CD4-positive, alpha-beta T cell (primary cell): ENCODE measurements around the gene RDH8. TPM values are rescaled to one million over a fixed set of nuclear protein-coding genes. Genes with fewer than 3 reads are reported as not detected.

Source experiments
- ATAC-seq: fragments of 200-7000 bp; cut with Tn5 transposase; one replicate; pipeline ENCODE4 v1.10.0; 2022; ENCODE audit warnings: mild to moderate bottlenecking; ENCODE audit not compliant: poor library complexity
- CTCF ChIA-PET: fragments of 350-600 bp; sonication (Branson Sonifier 250); formaldehyde crosslinking; loops from one replicate; lab custom pipeline; 2021; ENCODE audit warnings: antibody characterized with exemption, inconsistent platforms; lab: Charles Lee
- POLR2A ChIA-PET: fragments of 350-600 bp; sonication (Branson Sonifier 250); formaldehyde crosslinking; loops from one replicate; lab custom pipeline; 2021; ENCODE audit warnings: antibody characterized with exemption, inconsistent platforms; lab: Charles Lee
- DNase-seq, 14 experiments: peaks; one replicate each; pipeline ENCODE4 v3.0.0-alpha.2; 2013 to 2020; ENCODE audit warnings: mixed read lengths in 2 of 14
- H3K27ac ChIP-seq, 2 donors: one replicate each; pipeline versions ENCODE4 v1.5.1 to v1.7.0; 2013; ENCODE audit warnings: low read length in 2 of 2, low read depth in 1 of 2, mild to moderate bottlenecking in 1 of 2
- H3K27me3 ChIP-seq, 2 experiments: 1 replicate in 1 of 2; 2 replicates in 1 of 2; pipeline versions ENCODE4 v1.6.1 to v1.7.0; 2013; ENCODE audit warnings: low read length in 2 of 2, control low read depth in 1 of 2, mild to moderate bottlenecking in 1 of 2, moderate library complexity in 1 of 2; ENCODE audit not compliant: insufficient read depth in 2 of 2, control insufficient read depth in 1 of 2
- H3K36me3 ChIP-seq: one replicate; pipeline ENCODE4 v1.6.1; 2013; ENCODE audit warnings: low read length, control low read depth; ENCODE audit not compliant: insufficient read depth
- H3K4me1 ChIP-seq: one replicate; pipeline ENCODE4 v1.6.1; 2013; ENCODE audit warnings: low read length, control low read depth; ENCODE audit not compliant: insufficient read depth
- H3K4me3 ChIP-seq: one replicate; pipeline ENCODE4 v1.5.1; 2013; ENCODE audit warnings: mild to moderate bottlenecking, low read length, moderate library complexity
- H3K9me3 ChIP-seq, 2 experiments: 1 replicate in 1 of 2; 2 replicates in 1 of 2; pipeline versions ENCODE4 v1.6.1 to v1.7.0; 2013; ENCODE audit warnings: low read length in 2 of 2, mild to moderate bottlenecking in 2 of 2, control low read depth in 1 of 2, moderate library complexity in 1 of 2; ENCODE audit not compliant: control insufficient read depth in 1 of 2, insufficient read depth in 1 of 2
- H3K27ac Mint-ChIP-seq: one replicate; pipeline ENCODE4 v1.8.0; 2020; ENCODE audit warnings: mixed read lengths
- H3K27me3 Mint-ChIP-seq: one replicate; pipeline ENCODE4 v1.8.0; 2021; ENCODE audit warnings: mixed read lengths
- H3K36me3 Mint-ChIP-seq: one replicate; pipeline ENCODE4 v1.8.0; 2021; ENCODE audit warnings: low read depth, mixed read lengths
- H3K4me1 Mint-ChIP-seq: one replicate; pipeline ENCODE4 v1.8.0; 2021; ENCODE audit warnings: low read depth, mixed read lengths
- H3K4me3 Mint-ChIP-seq: one replicate; pipeline ENCODE4 v1.8.0; 2020; ENCODE audit warnings: mild to moderate bottlenecking, mixed read lengths
- H3K9me3 Mint-ChIP-seq: one replicate; pipeline ENCODE4 v1.8.0; 2020; ENCODE audit warnings: mixed read lengths
- CTCF ChIP-seq: fragments of 200-600 bp; IDR thresholded peaks from one replicate; pipeline ENCODE4 v1.8.0; 2022; ENCODE audit warnings: antibody characterized with exemption, mild to moderate bottlenecking
- intact Hi-C, 2 experiments: fragments of 100-400 bp; cut with DNase I in 1 of 2; cut with micrococcal nuclease in 1 of 2; formaldehyde crosslinking; loops; one replicate each; pipeline versions ENCODE4 v1.15.1 to v1.9.0; 2023 to 2025; cut with DNase I, micrococcal nuclease
- total RNA-seq, 174 experiments: library from RNA in 2 of 174; stranded (reverse) in 2 of 174; gene quantifications; one replicate each; pipeline ENCODE4 v1.2.3 and lab custom pipeline; 2021 to 2026

The RDH8 gene
- total RNA-seq, 2 experiments from 2014 or later = not detected

GRCh38 chr19:10049626-10050025, 36.3 kb downstream of the RDH8 start:
- intact Hi-C loops = no loop called here
- TF ChIP-seq CTCF = no peak
- H3K4me3 Mint-ChIP-seq = no peak overlapping the region
- Histone ChIP-seq H3K9me3 (peaks cover 0 to 3% of the 10 kb centered on the region in 2 experiments), H3K4me1 (no peaks in the 10 kb centered on the region), H3K27ac (no peak overlapping the region), H3K27me3 (peaks cover 4 to 8% of the 10 kb centered on the region in 2 experiments), H3K36me3 (no peaks in the 10 kb centered on the region), H3K4me3 (no peak overlapping the region)
- peaks cover 9% of the 10 kb centered on the region for H3K27me3 Mint-ChIP-seq
- H3K36me3 Mint-ChIP-seq = no peaks in the 10 kb centered on the region
- ATAC-seq (no peak), DNase-seq (no peak)
- ChIA-PET POLR2A (no interaction called here), CTCF (no interaction called here)
- H3K9me3 Mint-ChIP-seq = no peaks in the 10 kb centered on the region
- H3K27ac Mint-ChIP-seq = no peak overlapping the region
- H3K4me1 Mint-ChIP-seq = no peaks in the 10 kb centered on the region

GRCh38 chr19:10052602-10053360, 39.5 kb downstream of the RDH8 start:
- no peaks in the 10 kb centered on the region for H3K9me3 ChIP-seq
- no peak overlapping the region for H3K27ac ChIP-seq
- Mint-ChIP-seq H3K27me3 (peaks cover 7% of the 10 kb centered on the region), H3K36me3 (no peaks in the 10 kb centered on the region), H3K27ac (no peak overlapping the region), H3K4me3 (no peak overlapping the region), H3K4me1 (no peaks in the 10 kb centered on the region), H3K9me3 (no peaks in the 10 kb centered on the region)
- no peaks in the 10 kb centered on the region for H3K36me3 ChIP-seq
- no peaks in the 10 kb centered on the region for H3K4me1 ChIP-seq
- CTCF ChIA-PET = no interaction called here
- no peak for TF ChIP-seq CTCF
- no peak overlapping the region for H3K4me3 ChIP-seq
- no peak for ATAC-seq
- H3K27me3 ChIP-seq = no peaks in the 10 kb centered on the region
- no peak for DNase-seq
- intact Hi-C loops = no loop called here
- POLR2A ChIA-PET = no interaction called here

GRCh38 chr19:10061717-10062310, 48.5 kb downstream of the RDH8 start:
- no peak overlapping the region for H3K4me3 Mint-ChIP-seq
- H3K36me3 ChIP-seq = no peaks in the 10 kb centered on the region
- no peaks in the 10 kb centered on the region for H3K4me1 Mint-ChIP-seq
- peaks cover 4 to 8% of the 10 kb centered on the region in 2 experiments for H3K27me3 ChIP-seq
- peaks cover 22% of the 10 kb centered on the region for H3K27me3 Mint-ChIP-seq
- DNase-seq (no peak), ATAC-seq (no peak)
- no peaks in the 10 kb centered on the region for H3K9me3 ChIP-seq
- no peaks in the 10 kb centered on the region for H3K4me1 ChIP-seq
- ChIA-PET POLR2A (no interaction called here), CTCF (no interaction called here)
- H3K36me3 Mint-ChIP-seq = no peaks in the 10 kb centered on the region
- intact Hi-C loops = no loop called here
- H3K9me3 Mint-ChIP-seq = no peaks in the 10 kb centered on the region
- no peak overlapping the region for H3K4me3 ChIP-seq
- H3K27ac Mint-ChIP-seq = no peak overlapping the region
- H3K27ac ChIP-seq = no peak overlapping the region
- no peak for TF ChIP-seq CTCF
